Esophagus squamous epithelium (tissue), 4 donors: ENCODE measurements around the gene RBM19.

Experiments used
- POLR2A ChIP-seq, 4 donors: fragments of 450-650 bp; IDR thresholded peaks; one replicate each; pipeline ENCODE4 v1.6.1; 2017; ENCODE audit warnings: antibody characterized with exemption in 4 of 4, mild to moderate bottlenecking in 4 of 4, moderate library complexity in 3 of 4
- TF ChIP-seq, protein P1 (sequence below), 6 experiments: fragments of 450-650 bp in 4 of 6; fragments of 200-600 bp in 2 of 6; sonication (generic) in 2 of 6; IDR thresholded peaks; one replicate each; pipeline ENCODE4 v1.5.1; 2016 to 2019; ENCODE audit warnings: antibody characterized with exemption in 6 of 6, mild to moderate bottlenecking in 4 of 6, moderate library complexity in 4 of 6

DNA sequence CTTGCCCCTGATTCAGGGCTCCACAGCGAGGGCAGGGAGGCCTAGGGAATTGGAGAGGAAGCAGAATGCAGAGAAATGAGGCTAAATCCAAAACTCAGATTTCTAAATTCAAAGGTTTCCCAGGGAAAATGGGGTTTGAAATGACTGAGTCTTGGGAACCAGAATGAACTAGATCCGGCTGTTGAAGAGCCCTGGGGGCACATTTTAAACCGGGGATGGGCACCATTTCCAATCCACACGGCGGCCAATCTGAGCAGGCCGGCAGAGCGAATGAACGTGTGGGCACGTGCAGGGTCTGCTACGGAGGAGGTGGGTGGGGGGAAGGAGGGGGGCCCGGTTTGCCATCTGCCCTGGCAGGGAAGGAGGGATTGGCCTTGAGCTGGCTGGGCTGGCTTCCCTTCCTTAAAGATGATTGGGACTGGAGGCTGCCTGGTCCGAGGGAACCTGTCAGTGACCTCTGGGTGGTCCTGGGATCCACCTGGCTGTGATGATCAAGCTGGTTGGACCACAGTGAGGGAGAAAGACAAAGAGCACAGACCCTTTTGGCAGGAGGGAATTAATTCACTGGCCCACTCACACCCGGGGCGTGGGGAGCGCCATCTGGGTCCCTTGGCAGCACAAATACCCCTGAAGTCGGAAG, 161.0 kb downstream of the RBM19 start:
- TF ChIP-seq, protein P1, sequence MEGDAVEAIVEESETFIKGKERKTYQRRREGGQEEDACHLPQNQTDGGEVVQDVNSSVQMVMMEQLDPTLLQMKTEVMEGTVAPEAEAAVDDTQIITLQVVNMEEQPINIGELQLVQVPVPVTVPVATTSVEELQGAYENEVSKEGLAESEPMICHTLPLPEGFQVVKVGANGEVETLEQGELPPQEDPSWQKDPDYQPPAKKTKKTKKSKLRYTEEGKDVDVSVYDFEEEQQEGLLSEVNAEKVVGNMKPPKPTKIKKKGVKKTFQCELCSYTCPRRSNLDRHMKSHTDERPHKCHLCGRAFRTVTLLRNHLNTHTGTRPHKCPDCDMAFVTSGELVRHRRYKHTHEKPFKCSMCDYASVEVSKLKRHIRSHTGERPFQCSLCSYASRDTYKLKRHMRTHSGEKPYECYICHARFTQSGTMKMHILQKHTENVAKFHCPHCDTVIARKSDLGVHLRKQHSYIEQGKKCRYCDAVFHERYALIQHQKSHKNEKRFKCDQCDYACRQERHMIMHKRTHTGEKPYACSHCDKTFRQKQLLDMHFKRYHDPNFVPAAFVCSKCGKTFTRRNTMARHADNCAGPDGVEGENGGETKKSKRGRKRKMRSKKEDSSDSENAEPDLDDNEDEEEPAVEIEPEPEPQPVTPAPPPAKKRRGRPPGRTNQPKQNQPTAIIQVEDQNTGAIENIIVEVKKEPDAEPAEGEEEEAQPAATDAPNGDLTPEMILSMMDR (IDR thresholded peaks at IDR 0.05) = no peak
- TF ChIP-seq POLR2A (IDR thresholded peaks at IDR 0.05) = no peak
